Left lung (tissue), 10 donors: ENCODE measurements around the gene TRIM27. TPM values are rescaled to one million over a fixed set of nuclear protein-coding genes. Genes with fewer than 3 reads are reported as not detected.
A peak's percentile ranks its signal among the peaks of the same experiment; 100 is the strongest.
"Not testable (repeated sequence)": the region's sequence is repeated elsewhere in the genome, so short reads cannot be mapped to it uniquely, and the experiment has no call there.

Experiments
- ATAC-seq: fragments of 200-7000 bp; cut with Tn5 transposase; one replicate; pipeline ENCODE4 v1.9.1; 2020; ENCODE audit warnings: moderate library complexity
- DNase-seq, 4 donors: peaks; one replicate each; pipeline ENCODE4 v3.0.0-alpha.2; 2013 to 2020
- H3K27ac ChIP-seq, 2 donors: fragments of 200-600 bp; sonication (generic) in 1 of 2; one replicate each; pipeline versions ENCODE4 v1.5.0 to v1.8.0; 2020 to 2021
- H3K27me3 ChIP-seq, 2 donors: fragments of 200-600 bp; sonication (generic) in 1 of 2; one replicate each; pipeline versions ENCODE4 v1.5.0 to v1.8.0; 2020 to 2021
- H3K36me3 ChIP-seq, 2 donors: fragments of 200-600 bp; sonication (generic) in 1 of 2; one replicate each; pipeline versions ENCODE4 v1.5.0 to v1.8.0; 2020 to 2021
- H3K4me1 ChIP-seq, 2 donors: fragments of 200-600 bp; one replicate each; pipeline ENCODE4 v1.8.0; 2021
- H3K4me3 ChIP-seq, 2 donors: fragments of 200-600 bp; sonication (generic) in 1 of 2; one replicate each; pipeline versions ENCODE4 v1.5.0 to v1.8.0; 2020 to 2021; ENCODE audit warnings: mild to moderate bottlenecking in 1 of 2
- H3K9me3 ChIP-seq, 2 donors: fragments of 200-600 bp; sonication (generic) in 1 of 2; one replicate each; pipeline versions ENCODE4 v1.5.0 to v1.8.0; 2020 to 2021
- CTCF ChIP-seq, 2 donors: fragments of 200-600 bp; sonication (generic) in 1 of 2; IDR thresholded peaks; one replicate each; pipeline versions ENCODE4 v1.5.0 to v1.8.0; 2021; ENCODE audit warnings: antibody characterized with exemption in 2 of 2
- intact Hi-C, 2 donors: fragments of 100-400 bp; cut with DNase I; formaldehyde crosslinking; loops; one replicate each; pipeline versions ENCODE4 v1.11.2 to v1.14.2; 2022
- polyA plus RNA-seq, 6 donors: library from polyadenylated mRNA; unstranded; fragments of 120-200 nt; gene quantifications; one replicate each; pipeline ENCODE4 v1.2.1, GENCODE V29; 2013; ENCODE audit not compliant: insufficient read length in 6 of 6
- total RNA-seq, 2 donors: library from RNA; stranded (reverse); fragmentation: NEBNext Ultra II Directional; extraction: Animal tissue kit (Norgen Biotek cat#: 25700); gene quantifications; one replicate each; pipeline ENCODE4 v1.2.1, GENCODE V29; 2021
- donor health status: DM: no; HTN: yes; CAD: no.
- donor health status: DM: no; HTN: no; CAD: no.

TRIM27 gene
- total and polyA plus RNA-seq, 8 donors: 42.2 to 96.9 (median 84.2) TPM

GRCh38 chr6:28953039-28953584, 29.3 kb upstream of the TRIM27 start:
- intact Hi-C loops: no loop called here
- Histone ChIP-seq H3K27me3 (peaks cover 12 to 50% of the 10 kb centered on the region in 2 donors), H3K36me3 (no peaks in the 10 kb centered on the region), H3K4me1 (peaks cover 0 to 10% of the 10 kb centered on the region in 2 donors), H3K27ac (no peak overlapping the region), H3K9me3 (no peaks in the 10 kb centered on the region), H3K4me3 (peak overlapping the region; percentile 8 to 28)
- ATAC-seq: peak; percentile 76
- no peak for DNase-seq
- no peak for TF ChIP-seq CTCF (IDR thresholded peaks at IDR 0.05)

GRCh38 chr6:28949656-28950195, 25.9 kb upstream of the TRIM27 start:
- Histone ChIP-seq H3K27me3 (peaks cover 0 to 18% of the 10 kb centered on the region in 2 donors), H3K4me1 (peaks cover 0 to 13% of the 10 kb centered on the region in 2 donors)
- intact Hi-C loops, H3K9me3 ChIP-seq, ATAC-seq, H3K36me3 ChIP-seq, H3K4me3 ChIP-seq, H3K27ac ChIP-seq: not testable (repeated sequence)
- peak in 1 of 4 donors; percentile 69 for DNase-seq

GRCh38 chr6:28948782-28949486, 25.1 kb upstream of the TRIM27 start:
- Histone ChIP-seq H3K27ac (no peak overlapping the region), H3K4me1 (peaks cover 0 to 20% of the 10 kb centered on the region in 2 donors), H3K36me3 (no peaks in the 10 kb centered on the region), H3K27me3 (peaks cover 0 to 10% of the 10 kb centered on the region in 2 donors), H3K9me3 (no peaks in the 10 kb centered on the region), H3K4me3 (no peak overlapping the region)
- intact Hi-C loops: no loop called here
- no peak for TF ChIP-seq CTCF (IDR thresholded peaks at IDR 0.05)
- no peak for DNase-seq
- no peak for ATAC-seq

- intact Hi-C loops: no loop called here
- no peaks in the 10 kb centered on the region for H3K27me3 ChIP-seq
- no peak overlapping the region for H3K4me3 ChIP-seq
- no peaks in the 10 kb centered on the region for H3K9me3 ChIP-seq
- H3K36me3 ChIP-seq: no peaks in the 10 kb centered on the region
- H3K27ac ChIP-seq: no peak overlapping the region
- peak; percentile 49 for ATAC-seq
- H3K4me1 ChIP-seq: peaks cover 0 to 15% of the 10 kb centered on the region in 2 donors
- no peak for DNase-seq
- TF ChIP-seq CTCF (IDR thresholded peaks at IDR 0.05): no peak
These were observed 24.1 kb upstream of the TRIM27 start for GRCh38 chr6:28947831-28948270.

GRCh38 chr6:28947067-28947765, 23.4 kb upstream of the TRIM27 start:
- Histone ChIP-seq H3K27ac (no peak overlapping the region), H3K4me1 (peaks cover 0 to 18% of the 10 kb centered on the region in 2 donors), H3K36me3 (no peaks in the 10 kb centered on the region), H3K9me3 (no peaks in the 10 kb centered on the region), H3K27me3 (no peaks in the 10 kb centered on the region), H3K4me3 (no peak overlapping the region)
- ATAC-seq (no peak), DNase-seq (no peak)
- no peak for TF ChIP-seq CTCF (IDR thresholded peaks at IDR 0.05)
- intact Hi-C loops: no loop called here
